Mesenteric fat pad (tissue), 1 donor: Measurements from ENCODE around the gene FADS2. TPM values are rescaled to one million over a fixed set of nuclear protein-coding genes. Genes with fewer than 3 reads are reported as not detected.

Experiments
- microRNA-seq: library from miRNA; unstranded; fragments of <30 nt; microRNA quantifications from one replicate; pipeline ENCODE4 v1.2.0, GENCODE V29; 2020; ENCODE audit warnings: borderline number of aligned reads
- total RNA-seq: library from RNA; stranded (reverse); fragmentation: NEBNext Ultra II Directional; extraction: Animal tissue kit (Norgen Biotek cat#: 25700); gene quantifications from one replicate; pipeline ENCODE4 v1.2.1, GENCODE V29; 2021
- donor health status: DM: yes; HTN: yes; CAD: no.

Gene FADS2
- total RNA-seq, 1 donor from 2014 or later = 28.1 TPM

Small RNA genes within 50 kb of the gene (microRNA-seq; reads per million reads assigned to microRNA genes)
- 3.6 reads per million for gene MIR6746

Other genes starting within 250 kb of the FADS2 start
- 2.4 TPM for gene SYT7, start 247.2 kb upstream of the FADS2 start, total RNA-seq
- 3.3 TPM for gene DAGLA, start 147.9 kb upstream of the FADS2 start, total RNA-seq
- 0.42 TPM for gene MYRF, start 75.7 kb upstream of the FADS2 start, total RNA-seq
- gene TMEM258, start 35.7 kb upstream of the FADS2 start, total RNA-seq = 80.8 TPM
- gene FEN1, start 35.4 kb upstream of the FADS2 start, total RNA-seq = 8.0 TPM
- 36.3 TPM for gene FADS1, start 11.3 kb upstream of the FADS2 start, total RNA-seq
- 387 TPM for gene FADS3, start 63.2 kb downstream of the FADS2 start, total RNA-seq
- gene RAB3IL1, start 89.3 kb downstream of the FADS2 start, total RNA-seq = 36.5 TPM
- gene BEST1, start 122.1 kb downstream of the FADS2 start, total RNA-seq = 13.2 TPM
- 7,690 TPM for gene FTH1, start 139.3 kb downstream of the FADS2 start, total RNA-seq